ENCODE results near the gene RNF183. TPM values are rescaled to one million over a fixed set of nuclear protein-coding genes. Genes with fewer than 3 reads are reported as not detected.

RNF183 gene
- total RNA-seq, result 0.66 TPM

GRCh38 chr9:113302792-113303418 lies at the start of gene RNF183:
Gene RNF183 (minus strand): TSS chr9:113303376. CDS start chr9:113298184, 5,192 bp downstream.

GRCh38 chr9:113349445-113350094 lies 46.4 kb upstream of the RNF183 start, which contains the start of gene BSPRY:
Gene BSPRY (plus strand): TSS chr9:113349541. CDS start chr9:113349580, 39 bp downstream.

GRCh38 chr9:113340011-113340699 lies 37.0 kb upstream of the RNF183 start, which contains the start of gene WDR31:
Gene WDR31 (minus strand): TSS chr9:113340275. CDS start chr9:113332022, 8,253 bp downstream.

GRCh38 chr9:113275157-113276131 lies 27.7 kb downstream of the RNF183 start, which contains the start of the genes CDC26 and PRPF4:
Gene CDC26 (minus strand): TSS chr9:113275572. CDS start chr9:113272507, 3,065 bp downstream.
Gene PRPF4 (plus strand): TSS chr9:113275658. CDS start chr9:113275744, 86 bp downstream.

Other genes with a start within 250 kb of the RNF183 start
- 22.7 TPM for gene ZFP37, start 246.7 kb downstream of the RNF183 start, total RNA-seq
- gene SLC31A2, start 152.4 kb downstream of the RNF183 start, total RNA-seq, result 9.6 TPM
- gene FKBP15, start 82.1 kb downstream of the RNF183 start, total RNA-seq, result 30.4 TPM
- gene SLC31A1, start 81.8 kb downstream of the RNF183 start, total RNA-seq, result 15.5 TPM
- gene CDC26, start 27.8 kb downstream of the RNF183 start, total RNA-seq, result 16.5 TPM
- gene PRPF4, start 27.7 kb downstream of the RNF183 start, total RNA-seq, result 30.6 TPM
- gene WDR31, start 36.9 kb upstream of the RNF183 start, total RNA-seq, result 17.2 TPM
- 7.5 TPM for gene BSPRY, start 46.2 kb upstream of the RNF183 start, total RNA-seq
- 27.8 TPM for gene HDHD3, start 73.6 kb upstream of the RNF183 start, total RNA-seq
- 29.9 TPM for gene ALAD, start 97.9 kb upstream of the RNF183 start, total RNA-seq
- 41.8 TPM for gene POLE3, start 107.3 kb upstream of the RNF183 start, total RNA-seq
- gene C9orf43, start 107.4 kb upstream of the RNF183 start, total RNA-seq, result 0.60 TPM
- 40.4 TPM for gene RGS3, start 160.4 kb upstream of the RNF183 start, total RNA-seq

Data from camera-type eye (tissue), 1 donor.